ENCODE measurements around the gene TAGAP.

Gene TAGAP

DNA sequence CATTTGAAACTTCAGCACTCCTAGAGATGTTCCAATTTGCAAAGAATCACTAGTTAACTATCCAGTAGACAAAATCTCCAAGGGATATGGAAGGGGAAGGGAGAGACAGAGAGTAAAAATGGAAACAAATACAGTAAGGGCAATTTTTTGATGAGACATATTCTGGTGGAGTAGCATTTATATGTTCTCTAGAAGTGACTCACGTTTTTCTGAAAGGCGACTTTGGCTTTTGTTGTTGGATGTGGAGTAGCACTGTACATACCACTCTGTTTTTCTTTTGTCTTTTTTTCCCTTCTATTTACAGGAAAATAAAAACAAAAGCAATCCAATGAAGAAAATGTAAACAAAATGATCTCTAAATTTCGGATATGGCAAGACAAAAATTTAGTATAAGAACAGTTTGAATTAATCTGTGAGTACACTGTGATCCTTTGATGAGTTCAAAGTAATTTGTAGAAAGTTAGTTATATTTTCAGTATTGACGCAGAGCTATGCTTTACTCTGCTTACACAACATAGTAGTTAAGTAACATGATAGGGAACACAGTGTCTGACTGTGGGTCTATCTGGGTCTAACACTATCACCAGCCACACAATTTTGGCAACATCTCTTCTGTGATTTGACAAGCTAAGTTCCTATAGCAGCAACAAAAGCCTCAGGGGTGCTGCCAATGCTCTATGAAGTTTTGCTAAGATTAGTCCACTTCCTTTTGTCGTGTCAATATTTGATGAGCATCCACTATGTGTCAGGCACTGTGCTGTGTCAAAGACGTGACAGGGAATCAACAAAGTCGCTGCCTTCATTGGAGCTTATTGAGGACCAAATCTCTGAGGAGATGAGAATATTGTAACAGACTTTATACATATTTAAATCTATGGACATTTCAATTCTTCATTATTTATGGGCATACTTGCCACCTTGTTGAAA, 27.3 kb upstream of the TAGAP start:
- no peak for DNase-seq (ENCODE audit: low read depth)

DNA sequence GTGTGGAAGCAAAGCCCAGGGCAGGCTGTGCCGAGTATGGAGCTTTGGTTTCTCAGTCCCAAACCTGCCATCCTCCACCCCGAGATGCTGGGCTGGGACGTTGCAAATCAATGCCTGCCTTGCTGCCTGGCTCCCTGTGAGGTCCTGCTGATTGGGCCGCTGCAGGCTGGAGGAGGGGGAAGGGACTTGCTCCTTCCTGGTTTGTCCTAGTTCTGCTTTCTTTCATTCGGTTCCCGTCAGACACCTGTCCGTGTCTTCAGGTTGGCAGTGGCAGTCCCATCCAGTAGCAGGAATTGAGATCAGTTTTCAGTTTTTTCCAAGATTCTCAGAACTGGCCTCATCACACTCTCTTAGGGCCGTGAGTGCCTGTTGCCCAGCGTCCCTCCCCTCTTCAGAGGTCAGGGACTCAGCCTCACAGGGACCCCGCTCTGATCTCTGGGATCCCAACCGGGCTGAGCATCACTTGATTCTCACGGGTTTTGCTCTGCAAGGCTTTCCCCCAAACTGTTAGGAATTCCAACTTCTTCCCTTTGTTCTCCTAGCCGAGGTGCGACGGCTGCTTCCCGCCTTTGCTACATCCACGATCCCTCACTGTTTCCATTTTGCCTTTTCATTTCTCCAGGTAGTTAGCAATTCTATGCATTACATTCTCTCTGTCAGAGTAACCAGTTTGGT, 24.2 kb upstream of the TAGAP start:
- DNase-seq (ENCODE audit: low read depth) = no peak

- DNase-seq (ENCODE audit: low read depth) = no peak
Measured at GRCh38 chr6:159067334-159067733, 22.5 kb upstream of the TAGAP start.

GRCh38 chr6:159066483-159066882, 21.7 kb upstream of the TAGAP start:
- DNase-seq (ENCODE audit: low read depth) = no peak

- DNase-seq (ENCODE audit: low read depth) = no peak
Measured at GRCh38 chr6:159065759-159066329, 21.1 kb upstream of the TAGAP start.

DNA sequence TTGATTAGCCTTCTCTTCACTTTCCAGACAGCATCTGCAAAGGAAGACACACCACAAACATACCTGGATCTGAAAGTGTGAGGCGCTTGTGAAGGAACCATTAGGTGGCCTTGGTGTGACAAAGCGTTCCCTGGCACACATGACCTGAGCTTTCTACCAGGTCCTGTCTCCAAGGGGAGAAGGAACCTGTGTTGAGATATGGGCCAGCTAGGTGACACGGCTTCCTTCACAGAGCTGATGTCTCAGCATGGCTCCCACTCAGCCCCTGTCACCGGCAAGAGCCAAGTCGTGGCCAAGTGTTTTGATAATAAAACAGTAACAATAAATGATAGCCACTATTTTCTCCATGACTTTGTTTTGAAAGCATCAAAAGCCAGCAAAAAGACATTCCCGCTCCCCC, 20.3 kb upstream of the TAGAP start:
- no peak for DNase-seq (ENCODE audit: low read depth)

GRCh38 chr6:159064477-159064876, 19.7 kb upstream of the TAGAP start:
- no peak for DNase-seq (ENCODE audit: low read depth)

DNA sequence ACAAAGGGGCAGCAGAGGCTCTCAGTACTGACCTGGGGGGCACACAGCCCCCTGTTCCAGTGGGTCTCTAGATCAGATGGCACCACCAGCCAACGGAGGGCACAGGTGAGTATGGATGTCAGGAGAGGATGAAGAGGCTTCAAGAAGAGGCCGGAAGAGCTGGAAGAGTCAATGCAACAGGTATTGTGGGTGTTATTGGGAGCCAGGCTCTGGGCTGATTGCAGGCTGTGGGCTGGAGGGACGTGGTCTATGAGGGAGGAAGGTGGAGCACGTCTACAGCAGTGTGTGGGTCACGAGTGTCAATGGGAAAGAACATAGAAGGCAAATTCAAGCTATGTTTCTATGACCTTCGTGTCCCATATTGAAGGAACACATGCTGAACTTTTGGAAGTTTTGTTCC, 18.8 kb upstream of the TAGAP start:
- DNase-seq (ENCODE audit: low read depth) = no peak

DNA sequence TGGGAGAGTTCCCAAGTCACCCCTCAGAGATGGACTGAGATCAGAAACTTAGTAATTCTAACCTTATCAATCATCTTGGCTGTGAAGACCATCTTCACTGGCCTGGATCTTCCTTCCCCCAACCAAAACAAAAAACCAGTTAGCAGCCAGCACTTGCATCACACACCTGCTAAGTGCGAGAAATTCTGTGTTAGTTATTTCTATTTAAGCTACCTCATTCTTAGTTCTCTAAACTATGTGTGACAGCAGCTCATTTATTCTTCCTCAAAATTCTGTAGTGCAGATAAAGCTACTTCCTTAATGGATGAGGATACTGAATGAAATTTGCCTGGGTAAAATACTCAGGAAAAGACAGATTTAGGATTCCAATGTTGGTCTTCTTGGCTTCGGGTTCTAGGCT, 18.2 kb upstream of the TAGAP start:
- no peak for DNase-seq (ENCODE audit: low read depth)

GRCh38 chr6:159062564-159062945, 17.8 kb upstream of the TAGAP start:
- no peak for DNase-seq (ENCODE audit: low read depth)

GRCh38 chr6:159061805-159062563, 17.2 kb upstream of the TAGAP start:
- no peak for DNase-seq (ENCODE audit: low read depth)

GRCh38 chr6:159061146-159061545, 16.4 kb upstream of the TAGAP start:
- no peak for DNase-seq (ENCODE audit: low read depth)

DNA sequence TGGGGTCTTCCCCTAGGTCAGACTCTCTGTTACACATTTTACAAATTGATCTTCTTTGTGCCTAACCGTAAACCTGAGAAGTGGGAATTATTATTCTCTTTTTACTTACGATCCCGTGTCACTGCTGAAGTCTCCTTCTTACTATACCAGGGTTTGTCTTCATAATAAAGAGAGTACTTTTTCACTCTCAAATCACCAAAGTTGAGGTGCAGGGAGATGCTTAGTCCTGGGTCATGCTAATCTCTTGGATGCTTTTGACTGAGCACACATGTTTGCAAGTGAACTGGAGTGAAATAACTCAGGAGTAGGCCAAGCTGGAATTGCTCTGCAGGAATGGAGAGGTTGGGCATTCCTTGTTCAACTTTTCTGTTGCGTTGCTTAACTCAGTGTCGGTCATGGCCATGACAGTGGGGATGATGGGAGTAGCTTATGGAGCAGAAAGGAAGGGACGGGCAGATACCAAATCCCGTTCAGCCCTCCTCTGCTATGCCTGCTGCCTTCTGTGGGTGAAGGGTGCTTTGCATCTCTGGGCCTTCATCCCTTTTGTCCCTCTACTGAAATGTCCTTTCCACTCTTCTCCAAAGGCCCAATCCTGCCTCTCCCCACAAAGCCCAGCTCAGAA, 15.2 kb upstream of the TAGAP start:
- DNase-seq (ENCODE audit: low read depth) = no peak

DNA sequence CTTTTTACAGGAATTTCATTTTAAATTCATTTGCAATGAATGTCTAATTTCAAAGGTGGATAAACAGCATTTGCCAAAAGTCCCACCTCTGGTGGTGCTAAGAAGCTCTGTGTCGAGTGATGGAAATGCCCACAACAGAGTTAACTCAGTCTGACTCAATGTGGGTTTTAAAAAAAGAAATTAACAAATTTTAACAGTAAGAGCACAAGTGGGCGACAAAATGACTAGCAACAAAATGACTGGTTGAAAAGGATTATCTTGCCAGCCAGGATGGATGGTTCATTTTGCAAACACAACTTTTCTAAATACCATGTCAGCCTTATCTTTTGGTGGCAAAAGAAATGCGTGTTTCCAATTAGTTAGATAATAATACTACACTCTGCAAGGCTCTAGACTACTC, 14.3 kb upstream of the TAGAP start:
- DNase-seq (ENCODE audit: low read depth) = no peak

GRCh38 chr6:159056899-159057298, 12.1 kb upstream of the TAGAP start:
- DNase-seq (ENCODE audit: low read depth) = no peak

DNA sequence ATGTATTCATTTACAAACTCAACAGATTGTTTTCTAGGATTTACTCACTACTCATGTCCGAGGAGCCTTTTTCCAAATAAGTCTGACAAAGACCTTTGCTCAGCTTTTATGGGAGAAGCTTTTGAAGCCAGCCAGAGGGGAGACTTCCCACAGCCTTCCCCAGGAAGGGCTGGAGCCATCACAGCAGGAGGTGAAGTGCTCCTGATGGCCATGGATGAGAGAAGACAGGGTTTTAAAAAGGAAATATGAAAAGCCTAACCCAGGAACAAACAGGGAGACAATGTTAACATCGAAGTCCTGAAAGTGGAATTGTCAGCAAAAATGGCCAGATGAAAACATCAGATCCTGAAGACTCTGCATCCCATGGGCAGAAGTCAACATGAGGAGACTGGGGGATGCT, 11.6 kb upstream of the TAGAP start:
- no peak for DNase-seq (ENCODE audit: low read depth)

- no peak for DNase-seq (ENCODE audit: low read depth)
Measured at GRCh38 chr6:159056003-159056402, 11.2 kb upstream of the TAGAP start.

DNA sequence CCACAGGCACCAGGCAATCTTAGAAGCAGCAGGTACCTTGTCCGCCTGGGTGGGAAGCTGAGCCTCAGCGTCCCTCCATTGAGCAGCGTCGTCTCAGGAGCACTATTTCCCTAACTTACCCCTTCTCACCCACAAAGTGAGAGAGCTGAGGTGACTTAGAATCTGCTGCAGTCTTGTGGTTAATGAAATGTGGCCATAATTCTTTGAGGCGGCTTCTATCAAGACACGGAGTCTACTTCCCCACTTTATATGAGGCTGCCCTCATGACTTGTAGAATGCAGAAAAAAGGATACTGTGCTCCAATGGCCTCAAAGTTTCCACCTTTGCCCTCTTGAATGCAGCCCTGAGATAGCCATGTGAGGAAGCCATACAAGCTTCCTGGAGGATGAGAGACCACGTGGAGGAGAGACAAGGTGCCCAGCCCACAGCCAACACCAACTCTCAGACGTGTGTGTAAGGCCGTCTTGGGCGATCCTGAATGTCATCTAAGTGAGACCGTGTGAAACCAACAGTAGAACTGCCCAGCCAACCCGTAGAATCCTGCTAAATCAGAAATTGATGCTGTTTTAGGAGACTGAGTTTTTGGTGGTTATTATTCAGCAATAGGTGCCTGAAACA, 9.1 kb upstream of the TAGAP start:
- no peak for DNase-seq (ENCODE audit: low read depth)

DNA sequence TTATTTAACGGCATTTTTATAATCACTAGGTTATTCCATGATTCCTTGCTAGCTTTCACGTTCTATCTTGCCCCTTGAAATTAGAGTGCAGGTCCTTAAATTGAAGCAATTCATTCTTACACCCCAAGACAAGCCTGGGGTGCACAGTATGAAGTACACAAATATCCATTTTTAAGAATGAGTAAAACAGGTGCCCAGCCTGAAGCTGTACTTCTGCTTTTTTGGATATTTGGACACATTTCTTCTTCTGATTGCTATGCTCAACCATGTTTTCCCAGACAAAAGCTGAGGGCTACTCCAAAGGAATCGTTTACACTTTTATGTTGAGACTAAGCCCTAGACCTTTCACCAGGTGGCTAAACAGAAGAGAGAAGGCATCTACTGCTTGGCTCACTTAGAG, 7.9 kb upstream of the TAGAP start:
- no peak for DNase-seq (ENCODE audit: low read depth)

GRCh38 chr6:159047891-159048685, 3.3 kb upstream of the TAGAP start:
- DNase-seq (ENCODE audit: low read depth) = no peak

GRCh38 chr6:159045801-159046200, 1.0 kb upstream of the TAGAP start:
- no peak for DNase-seq (ENCODE audit: low read depth)
